OCI-M2 (cell line): ENCODE data around the gene SCLY.
"Not testable (repeated sequence)": the region's sequence is repeated elsewhere in the genome, so short reads cannot be mapped to it uniquely, and the experiment has no call there.

Experiments used
- DNase-seq: peaks from one replicate; lab custom pipeline; 2025; ENCODE audit not compliant: unreplicated experiment; lab: John Stamatoyannopoulos, UW

SCLY gene, protein sequence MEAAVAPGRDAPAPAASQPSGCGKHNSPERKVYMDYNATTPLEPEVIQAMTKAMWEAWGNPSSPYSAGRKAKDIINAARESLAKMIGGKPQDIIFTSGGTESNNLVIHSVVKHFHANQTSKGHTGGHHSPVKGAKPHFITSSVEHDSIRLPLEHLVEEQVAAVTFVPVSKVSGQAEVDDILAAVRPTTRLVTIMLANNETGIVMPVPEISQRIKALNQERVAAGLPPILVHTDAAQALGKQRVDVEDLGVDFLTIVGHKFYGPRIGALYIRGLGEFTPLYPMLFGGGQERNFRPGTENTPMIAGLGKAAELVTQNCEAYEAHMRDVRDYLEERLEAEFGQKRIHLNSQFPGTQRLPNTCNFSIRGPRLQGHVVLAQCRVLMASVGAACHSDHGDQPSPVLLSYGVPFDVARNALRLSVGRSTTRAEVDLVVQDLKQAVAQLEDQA

DNA sequence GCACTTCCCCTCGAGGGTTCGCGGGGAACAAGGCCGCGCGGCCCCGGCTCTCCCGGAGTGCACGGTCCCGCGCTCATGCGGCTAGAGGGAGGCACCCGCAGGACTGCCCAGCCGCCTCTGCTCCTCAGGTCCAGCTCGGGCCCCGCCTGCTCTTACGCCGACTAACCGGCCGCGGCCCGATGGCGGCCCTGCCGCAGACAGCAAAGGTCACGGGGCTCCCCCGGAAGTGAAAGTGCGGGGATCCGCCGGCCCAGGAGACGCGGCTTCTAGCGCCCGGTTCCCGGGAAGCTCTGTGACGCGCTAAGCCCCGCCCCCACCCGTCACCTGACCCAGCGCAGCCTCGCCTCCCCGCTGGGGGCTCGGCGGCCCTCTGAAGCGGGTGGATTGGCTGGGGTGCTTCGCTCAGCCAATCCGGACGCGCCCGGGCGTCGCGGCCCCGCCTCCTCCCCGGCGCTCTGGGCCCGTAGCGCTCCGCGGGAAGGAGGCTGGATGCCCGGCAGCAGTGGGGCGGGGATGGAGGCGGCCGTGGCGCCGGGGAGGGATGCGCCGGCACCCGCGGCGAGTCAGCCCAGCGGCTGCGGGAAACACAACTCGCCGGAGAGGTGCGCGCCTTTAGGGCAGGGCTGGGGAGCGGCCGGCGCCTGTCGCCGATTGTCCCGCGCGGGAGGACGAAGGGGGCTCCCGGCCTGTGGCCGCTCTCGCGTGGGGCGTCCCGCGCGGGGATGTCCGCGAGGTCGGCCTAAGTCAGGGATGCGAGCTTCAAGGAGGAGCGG lies at the start of gene SCLY:
TSS of gene SCLY (plus strand) at position 460 of the 773 bp plus-strand sequence. CDS start at position 514, 54 bp downstream.
- DNase-seq: peak; percentile 27

DNA sequence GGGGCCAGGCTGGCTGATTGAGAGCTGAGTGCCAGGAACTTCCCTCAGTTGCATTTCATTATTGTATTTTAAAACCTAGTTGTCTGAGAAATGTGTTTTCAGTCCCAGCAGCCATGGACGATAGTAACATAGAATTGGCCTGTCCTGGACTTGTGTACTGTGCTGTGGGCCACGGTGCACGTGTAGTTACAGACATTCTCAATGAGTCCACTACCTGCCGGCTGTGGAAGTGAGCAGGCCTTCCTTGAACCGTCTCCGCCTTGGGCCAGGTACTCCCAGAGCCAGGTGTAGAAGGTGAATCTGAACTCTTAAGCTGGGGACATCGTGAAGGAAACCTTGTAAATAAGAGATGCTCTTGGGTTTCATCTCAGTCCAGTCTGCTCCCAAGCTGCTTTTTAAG lies 47.0 kb upstream of the SCLY start:
- DNase-seq: no peak

DNA sequence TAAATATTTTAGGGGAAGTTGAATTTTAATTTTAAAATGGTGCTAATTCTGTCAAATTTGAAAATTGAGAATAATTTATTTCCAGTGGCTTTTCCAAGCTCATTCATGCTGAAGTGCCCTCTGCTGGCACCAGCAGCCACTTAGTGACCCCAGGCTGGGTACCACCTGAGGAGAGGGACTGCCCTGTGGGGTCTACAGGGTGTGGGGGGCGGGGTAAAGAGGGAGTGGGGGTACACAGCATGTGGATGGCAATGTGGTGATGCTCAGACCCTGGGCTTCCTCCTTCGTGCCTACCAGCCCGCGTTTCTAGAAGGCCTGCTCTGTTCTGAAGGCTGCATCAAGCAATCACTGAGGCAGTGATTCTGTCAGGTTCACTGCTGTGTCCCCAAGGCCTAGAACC lies 45.1 kb upstream of the SCLY start:
- DNase-seq: no peak

DNA sequence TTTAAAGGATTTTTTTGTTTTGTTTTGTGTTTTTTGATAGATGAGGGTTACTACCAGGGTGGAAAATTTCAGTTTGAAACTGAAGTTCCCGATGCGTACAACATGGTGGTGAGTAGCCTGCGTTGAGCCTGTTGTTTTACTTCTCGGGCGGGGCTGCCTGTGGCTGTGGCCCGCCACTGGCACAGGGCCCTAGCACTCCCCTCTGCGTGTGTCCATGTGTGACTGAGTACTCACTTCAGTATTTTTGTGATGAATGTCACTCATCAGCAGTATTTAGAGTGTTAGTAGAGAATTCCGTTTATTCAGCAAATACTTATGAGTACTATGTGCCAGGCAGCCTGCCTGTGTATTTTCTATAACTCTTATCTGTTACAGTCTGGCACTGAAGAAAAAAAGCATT lies 44.3 kb upstream of the SCLY start:
- no peak for DNase-seq

DNA sequence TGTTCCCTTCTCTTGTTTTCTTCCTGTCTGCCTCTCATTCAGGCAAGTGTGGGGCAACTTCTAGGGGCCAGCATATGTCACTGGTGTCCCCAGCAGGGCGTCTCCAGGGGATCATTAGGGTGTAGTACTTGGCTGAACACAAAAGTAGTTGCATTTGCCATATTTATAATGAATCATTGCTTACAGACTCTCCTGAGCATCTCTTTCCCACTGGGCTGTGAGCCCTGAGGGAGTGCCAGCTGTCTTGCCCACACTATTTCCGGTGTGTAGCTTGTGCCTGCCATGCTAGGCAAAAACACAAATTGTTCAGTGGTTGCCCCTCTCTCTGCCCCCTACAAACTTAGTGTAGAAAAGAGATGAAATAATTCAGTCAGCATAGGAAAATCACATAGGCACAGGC lies 40.8 kb upstream of the SCLY start:
- no peak for DNase-seq

DNA sequence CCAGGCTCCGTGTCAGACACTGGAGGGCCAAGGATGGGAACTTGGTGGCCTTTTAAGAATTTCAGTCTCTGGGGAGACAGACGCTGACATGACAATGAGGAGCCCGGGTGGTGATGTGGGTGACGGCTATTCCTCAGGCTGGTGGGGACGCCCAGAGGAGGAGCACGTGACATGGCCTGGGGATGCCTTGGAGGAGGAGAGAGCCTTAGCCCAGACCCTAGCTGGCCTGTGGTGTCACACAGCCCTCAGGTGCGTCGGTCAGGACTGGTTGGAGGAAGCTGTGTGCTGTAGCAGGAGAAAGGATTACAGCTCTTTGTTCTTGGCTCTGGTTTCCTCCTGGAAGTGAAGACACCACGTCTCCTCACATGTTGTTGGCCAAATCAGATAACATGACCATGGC lies 40.0 kb upstream of the SCLY start:
- no peak for DNase-seq

DNA sequence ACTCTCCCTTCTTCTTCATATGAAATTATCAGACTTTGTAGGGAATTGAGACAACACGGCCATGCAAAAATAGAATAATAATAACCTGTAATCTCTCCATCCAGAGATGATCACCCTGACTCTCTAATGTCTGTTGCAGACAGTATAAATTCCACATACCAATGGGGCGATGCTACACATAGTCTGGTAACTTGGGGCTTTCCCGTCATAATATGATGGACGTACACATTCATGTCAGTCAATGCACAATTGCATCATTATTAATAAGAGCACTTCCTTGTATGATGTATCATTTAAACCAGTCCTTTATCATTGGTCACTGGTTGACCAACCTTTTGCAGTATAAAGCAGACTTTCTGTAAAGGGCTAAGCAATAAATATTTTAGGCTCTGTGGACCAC lies 39.5 kb upstream of the SCLY start:
- DNase-seq: no peak

DNA sequence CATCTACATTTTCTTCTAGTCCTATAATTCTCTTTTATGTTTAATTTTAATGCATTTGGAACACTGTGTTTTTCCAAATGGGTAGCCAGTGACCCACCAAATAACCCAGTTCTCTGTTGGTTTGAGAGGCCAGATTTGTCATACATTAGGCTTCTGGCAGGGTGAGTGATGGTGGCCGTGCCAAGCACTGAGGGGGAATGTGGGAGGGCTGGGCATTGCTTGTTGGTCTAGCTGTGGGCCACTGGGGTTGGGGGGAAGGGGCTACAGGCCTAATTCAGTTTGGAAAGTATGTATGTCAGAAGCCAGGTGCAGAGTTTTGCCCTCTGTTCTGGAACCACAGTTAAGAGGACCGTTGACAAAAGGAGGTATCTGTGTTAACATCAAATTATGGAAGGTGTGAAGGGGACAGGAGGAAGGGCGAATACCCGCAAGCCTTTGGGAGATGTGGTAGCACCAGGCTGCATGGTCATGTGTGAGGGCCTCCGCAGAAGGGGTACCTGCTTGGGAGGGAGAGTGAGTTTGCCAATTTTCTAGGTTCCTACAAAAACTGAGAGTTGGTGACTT lies 38.1 kb upstream of the SCLY start:
- DNase-seq: no peak

DNA sequence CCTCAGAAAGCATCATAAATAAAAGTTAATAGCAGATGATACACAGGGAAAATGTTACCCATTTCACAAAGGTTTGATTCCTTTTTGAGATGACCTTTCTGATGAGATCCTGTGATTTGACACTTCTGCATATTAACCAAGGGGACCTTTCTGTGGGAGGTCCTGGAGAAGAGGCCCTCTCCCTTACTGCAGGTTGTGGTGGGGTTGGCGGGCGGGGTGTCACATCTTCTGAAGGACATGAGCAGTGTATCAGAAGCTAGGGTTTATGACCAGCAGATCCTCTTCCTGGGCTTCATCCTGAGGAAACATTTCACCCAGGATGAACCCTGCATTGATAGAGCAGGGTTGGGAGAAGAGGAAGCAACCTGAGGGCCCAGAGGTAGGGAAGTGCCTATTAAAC lies 37.2 kb upstream of the SCLY start:
- no peak for DNase-seq

DNA sequence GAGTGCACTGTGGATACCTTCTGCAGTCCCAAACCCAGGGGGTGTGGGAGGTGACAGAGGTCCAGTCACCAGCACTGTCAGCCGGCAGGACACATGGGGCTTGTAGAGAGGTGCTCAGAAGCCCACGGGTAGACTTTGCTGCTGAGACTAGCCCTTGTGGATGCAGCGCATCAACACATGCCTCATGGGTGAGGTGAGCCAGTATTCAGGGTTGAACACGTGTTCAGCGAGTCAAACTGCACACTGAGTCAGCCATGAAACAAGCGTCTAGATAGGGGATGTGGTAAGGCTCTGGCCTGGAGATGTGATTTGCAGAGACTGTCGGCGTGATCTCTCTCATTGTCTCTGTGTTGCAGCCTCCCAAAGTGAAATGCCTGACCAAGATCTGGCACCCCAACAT lies 35.8 kb upstream of the SCLY start:
- DNase-seq: no peak

DNA sequence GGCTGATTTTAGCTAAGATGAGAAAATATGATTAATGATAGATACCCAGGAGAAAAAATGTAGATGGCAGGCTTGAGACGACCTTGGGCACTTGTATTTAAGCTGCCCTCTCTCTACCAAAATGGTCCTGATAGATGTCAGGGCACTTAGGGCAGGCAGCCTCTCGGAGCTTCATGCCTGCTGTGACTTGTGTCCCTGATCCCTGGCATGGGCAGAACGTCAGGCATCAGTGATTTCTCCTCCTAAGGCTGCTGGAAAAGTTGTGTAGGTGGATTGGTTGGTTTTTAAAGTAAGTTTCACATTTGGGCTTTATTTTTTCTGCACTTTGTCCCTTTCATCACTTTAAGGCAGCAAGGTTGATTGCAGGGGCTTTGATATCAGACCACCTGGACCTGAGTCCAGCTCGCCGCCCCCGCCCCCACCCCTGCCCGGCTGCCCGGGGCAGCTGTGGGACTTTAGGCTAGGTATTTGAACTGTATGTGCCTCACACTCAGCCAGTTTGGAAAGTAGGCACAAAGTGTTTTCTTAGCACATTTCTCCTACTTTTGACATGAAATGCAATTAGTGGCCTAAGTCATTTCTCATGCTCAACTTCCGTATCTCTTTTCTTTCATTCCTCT lies 35.0 kb upstream of the SCLY start:
- no peak for DNase-seq

DNA sequence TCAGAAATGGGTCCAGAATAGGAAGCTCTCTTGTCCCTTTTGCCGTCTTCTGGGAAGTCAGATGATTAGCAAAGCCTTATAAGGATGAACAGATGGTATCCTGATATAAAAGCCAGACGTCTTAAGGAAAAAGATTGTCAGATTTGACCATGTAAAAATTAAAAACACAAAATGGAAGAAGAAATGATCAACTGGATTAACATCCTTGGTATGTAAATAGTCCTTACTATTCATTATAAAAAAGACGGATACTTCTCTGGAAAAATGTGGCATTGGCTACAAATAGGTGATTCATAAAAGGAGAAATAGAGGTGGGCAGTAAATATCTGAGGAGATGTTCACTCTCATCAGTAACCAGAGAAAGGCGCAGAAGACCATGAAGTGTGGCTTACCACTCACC lies 33.7 kb upstream of the SCLY start:
- no peak for DNase-seq

DNA sequence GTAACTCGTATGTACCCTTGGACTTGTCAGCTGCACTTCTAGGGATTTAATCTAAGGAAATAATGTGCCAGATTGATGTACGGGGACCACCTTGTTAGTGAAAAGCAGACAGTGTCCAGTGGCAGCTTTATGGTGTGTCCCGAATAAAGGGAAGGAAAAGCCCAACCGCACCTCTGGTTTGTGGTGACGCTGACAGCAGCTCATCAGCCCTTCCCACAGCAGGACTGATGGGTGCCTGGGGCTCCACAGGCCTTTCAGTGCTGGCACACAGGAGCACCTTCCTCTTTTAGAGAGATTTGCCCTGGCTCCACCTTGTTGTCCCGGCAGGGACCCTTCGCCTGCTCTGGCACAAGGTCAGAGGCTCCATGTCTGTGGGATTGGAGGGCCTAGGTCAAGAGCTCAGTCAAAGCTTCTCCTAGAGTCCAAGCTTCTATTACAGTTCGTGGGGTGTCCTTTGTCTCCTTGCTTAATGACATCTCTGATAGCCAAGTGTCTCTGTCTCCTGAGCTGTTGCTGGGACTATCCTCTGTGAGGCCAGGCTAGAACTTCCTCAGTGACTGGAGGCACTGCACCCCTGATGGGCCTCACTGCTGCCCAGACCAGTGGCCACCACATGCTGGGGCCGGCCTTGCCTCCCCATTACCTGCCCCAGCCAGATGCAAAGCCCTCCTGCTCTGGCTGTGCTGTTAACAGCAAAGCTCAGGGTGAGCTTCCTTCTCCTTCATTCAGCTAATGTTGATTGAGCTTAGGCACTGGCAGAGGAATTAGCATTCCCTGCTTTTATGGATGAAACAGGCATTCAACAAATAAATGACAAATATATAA lies 33.0 kb upstream of the SCLY start:
- DNase-seq: no peak

DNA sequence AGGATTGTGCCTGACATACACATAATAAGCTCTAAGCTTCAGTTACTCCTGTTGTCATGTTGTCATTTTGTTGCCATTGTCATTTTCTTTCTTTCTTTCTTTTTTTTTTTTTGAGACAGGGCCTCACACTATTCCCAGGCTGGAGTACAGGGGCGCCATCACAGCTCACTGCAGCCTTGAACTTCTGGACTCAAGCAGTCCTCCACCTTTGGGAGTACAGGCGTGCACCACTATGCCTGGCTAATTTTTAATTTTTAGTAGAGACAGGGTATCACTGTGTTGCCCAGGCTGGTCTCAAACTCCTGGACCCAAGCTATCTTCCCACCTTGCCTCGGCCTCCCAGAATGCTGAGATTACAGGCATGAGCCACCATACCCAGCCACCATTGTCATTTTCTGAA lies 30.9 kb upstream of the SCLY start:
- no peak for DNase-seq

DNA sequence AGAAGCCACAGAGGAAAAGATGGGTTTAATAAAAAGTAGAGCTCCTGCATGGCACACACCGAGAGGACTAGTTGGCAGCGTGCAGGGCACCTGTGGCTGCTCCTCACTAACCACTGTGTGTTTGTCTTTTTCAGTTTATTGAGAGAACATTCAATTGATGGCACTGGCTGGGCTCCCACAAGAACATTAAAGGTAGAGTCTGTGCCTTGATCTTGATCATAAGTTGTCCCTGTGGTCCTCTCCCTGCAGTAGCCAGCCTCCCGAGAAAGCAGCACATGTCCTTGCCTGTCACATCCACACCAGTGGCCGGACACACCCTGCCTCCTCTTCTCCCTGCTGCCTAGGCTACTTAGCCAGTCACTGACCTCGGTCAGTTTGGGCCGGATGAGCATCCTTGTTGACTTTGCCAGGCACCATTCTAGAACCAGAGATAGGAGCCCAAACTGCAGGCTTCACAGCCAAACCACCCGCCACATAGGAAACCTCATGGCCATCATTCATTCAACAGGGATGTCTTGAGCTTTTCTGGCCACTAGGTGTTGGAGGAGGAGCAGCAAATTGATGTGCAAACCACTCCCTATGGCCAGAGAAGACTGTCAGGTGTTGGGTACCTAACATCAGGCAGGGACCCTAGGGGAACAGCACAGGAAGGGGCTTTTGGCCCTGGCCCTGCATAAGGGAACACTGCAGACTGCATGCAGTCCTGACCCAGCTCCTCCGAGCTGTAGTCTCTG lies 30.2 kb upstream of the SCLY start:
- DNase-seq: no peak

DNA sequence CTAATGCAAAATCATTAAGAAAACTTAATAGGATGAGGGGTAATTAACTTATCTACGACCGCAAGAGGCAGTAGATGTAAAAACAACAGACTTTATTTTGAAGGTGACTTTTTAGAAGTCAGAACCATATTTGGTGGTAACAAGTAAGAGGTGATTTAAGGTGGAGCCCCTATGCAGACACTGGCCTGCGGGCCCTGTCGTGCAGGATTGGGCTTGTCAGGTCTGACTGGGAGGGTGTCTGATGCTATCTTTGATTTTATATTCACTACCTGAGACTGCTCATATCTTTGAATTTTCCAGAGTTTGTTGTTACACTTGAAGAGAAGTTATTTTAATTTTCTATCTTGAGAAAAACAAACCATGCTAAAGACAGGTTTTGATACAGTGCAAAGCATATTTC lies 29.1 kb upstream of the SCLY start:
- no peak for DNase-seq

DNA sequence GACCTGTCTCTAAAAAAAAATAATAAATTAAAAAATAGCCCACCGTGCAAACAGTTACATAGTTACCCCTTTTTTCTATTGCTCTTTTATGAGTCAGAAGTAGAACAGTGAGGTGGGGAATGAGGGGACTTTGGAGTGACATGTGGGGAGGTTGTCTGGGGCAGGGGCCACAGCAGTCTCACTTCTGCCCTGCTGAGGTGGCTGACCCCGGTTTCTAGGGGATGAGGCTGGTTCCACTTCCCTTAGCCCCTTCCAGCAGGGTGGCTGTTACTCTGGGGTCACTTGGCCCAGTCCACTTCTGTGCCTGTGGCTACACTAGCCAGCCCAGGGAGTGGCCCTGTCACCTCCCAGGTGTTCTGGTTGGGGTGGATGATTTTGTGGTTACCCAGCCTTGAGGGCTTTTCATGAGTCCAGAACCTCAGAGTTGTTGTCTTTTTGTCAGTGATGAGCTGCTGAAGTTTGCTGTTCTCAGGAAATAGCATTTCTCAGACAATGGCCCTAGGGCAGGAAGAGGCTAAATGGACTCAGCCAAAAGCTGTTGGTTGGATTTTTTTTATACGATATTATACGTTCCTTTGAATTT lies 28.0 kb upstream of the SCLY start:
- DNase-seq: no peak

DNA sequence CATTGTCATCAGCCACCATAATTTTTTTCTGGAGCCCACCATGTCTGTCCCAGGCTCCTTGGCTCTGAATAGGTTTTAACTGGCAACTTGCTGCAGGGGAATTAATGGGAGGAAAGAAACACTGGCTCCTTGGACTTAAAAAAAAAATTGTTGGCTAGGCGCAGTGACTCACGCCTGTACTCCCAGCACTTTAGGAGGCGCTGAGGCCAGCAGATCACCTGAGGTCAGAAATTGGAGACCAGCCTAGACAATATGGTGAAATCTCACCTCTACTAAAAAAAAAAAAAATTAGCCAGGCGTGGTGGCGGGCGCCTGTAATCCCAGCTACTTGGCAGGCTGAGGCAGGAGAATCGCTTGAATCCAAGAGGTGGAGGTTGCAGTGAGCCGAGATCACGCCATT lies 26.8 kb upstream of the SCLY start:
- DNase-seq: not testable (repeated sequence)

DNA sequence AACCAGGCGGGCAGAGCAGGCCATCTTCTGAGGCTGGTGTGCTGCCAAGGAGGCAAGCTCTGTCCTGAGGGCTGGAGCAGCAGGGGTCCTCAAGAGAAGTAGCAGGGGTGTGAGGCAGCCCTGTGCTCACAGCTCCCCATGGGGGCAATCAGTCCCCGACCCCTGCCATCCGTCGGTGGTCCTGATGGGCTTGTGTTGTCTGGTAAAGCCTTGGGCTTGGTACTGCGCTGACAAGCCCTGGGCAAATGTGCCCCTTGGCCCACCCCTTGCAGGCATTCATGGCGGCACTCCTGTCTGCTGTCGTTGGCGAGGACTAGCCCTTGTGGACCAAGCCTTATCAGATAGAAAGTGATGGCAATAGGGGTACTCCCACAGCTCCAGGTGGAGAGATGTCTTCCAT lies 22.6 kb upstream of the SCLY start:
- DNase-seq: no peak

DNA sequence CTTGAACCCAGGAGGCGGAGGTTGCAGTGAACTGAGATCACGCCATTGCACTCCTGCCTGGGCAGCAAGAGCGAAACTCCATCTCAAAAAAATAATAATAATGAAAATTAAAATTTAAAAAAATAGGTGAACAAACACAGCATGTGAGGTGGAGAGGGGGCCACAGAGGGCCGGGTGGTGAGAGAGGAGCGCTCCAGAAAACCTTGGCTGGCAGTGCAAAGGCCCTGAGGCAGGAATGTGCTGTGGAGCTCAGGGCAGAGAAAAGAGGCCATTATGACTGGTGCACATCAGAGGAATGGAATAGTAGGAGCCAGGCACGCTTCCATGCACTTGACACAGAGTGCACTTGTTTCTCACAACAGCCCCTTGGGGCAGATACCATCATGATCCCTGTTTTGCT lies 21.6 kb upstream of the SCLY start:
- no peak for DNase-seq
